Fibroblast of villous mesenchyme (primary cell): ENCODE measurements around the gene CDX1. TPM values are rescaled to one million over a fixed set of nuclear protein-coding genes. Genes with fewer than 3 reads are reported as not detected.

Experiments used
- DNase-seq: peaks from one replicate; pipeline ENCODE4 v3.0.0-alpha.2; 2010; ENCODE audit warnings: low read depth
- H3K4me3 ChIP-seq: 2 replicates; pipeline ENCODE4 v1.5.1; 2011; ENCODE audit warnings: low read depth, mild to moderate bottlenecking, low read length
- CTCF ChIP-seq: IDR thresholded peaks from 2 replicates; pipeline ENCODE4 v1.5.1; 2012; ENCODE audit warnings: low read depth, mild to moderate bottlenecking, low read length; ENCODE audit not compliant: insufficient read depth
- total RNA-seq: library from RNA; depleted of rRNA; stranded (reverse); fragments of >200 nt; gene quantifications from 2 replicates; pipeline ENCODE4 v1.2.3, GENCODE V29; 2012

Gene CDX1
- total RNA-seq, 1 donor, result under 0.01 TPM

GRCh38 chr5:150146235-150146634, 20.3 kb upstream of the CDX1 start:
- no peak for DNase-seq
- H3K4me3 ChIP-seq, result no peak overlapping the region
- no peak for TF ChIP-seq CTCF

GRCh38 chr5:150146862-150147601, 19.5 kb upstream of the CDX1 start:
- no peak for TF ChIP-seq CTCF
- H3K4me3 ChIP-seq, result no peak overlapping the region

GRCh38 chr5:150147670-150148069, 18.9 kb upstream of the CDX1 start:
- TF ChIP-seq CTCF, result no peak
- no peak for DNase-seq
- H3K4me3 ChIP-seq, result no peak overlapping the region

More at GRCh38 chr5:150146862-150147601, 19.5 kb upstream of the CDX1 start:
- no peak for DNase-seq

- DNase-seq, result no peak
Observed at GRCh38 chr5:150148117-150148927, 18.3 kb upstream of the CDX1 start.

GRCh38 chr5:150149618-150150017, 17.0 kb upstream of the CDX1 start:
- TF ChIP-seq CTCF, result no peak
- DNase-seq, result no peak
- H3K4me3 ChIP-seq, result no peak overlapping the region

More at GRCh38 chr5:150148117-150148927, 18.3 kb upstream of the CDX1 start:
- no peak overlapping the region for H3K4me3 ChIP-seq
- no peak for TF ChIP-seq CTCF

- peak; percentile 89 for DNase-seq
- peak overlapping the region; percentile 97 for H3K4me3 ChIP-seq
- no peak for TF ChIP-seq CTCF
Observed at GRCh38 chr5:150152636-150153462, 13.7 kb upstream of the CDX1 start.
